ENCODE results near the gene ARHGAP15.

The ARHGAP15 gene

DNA sequence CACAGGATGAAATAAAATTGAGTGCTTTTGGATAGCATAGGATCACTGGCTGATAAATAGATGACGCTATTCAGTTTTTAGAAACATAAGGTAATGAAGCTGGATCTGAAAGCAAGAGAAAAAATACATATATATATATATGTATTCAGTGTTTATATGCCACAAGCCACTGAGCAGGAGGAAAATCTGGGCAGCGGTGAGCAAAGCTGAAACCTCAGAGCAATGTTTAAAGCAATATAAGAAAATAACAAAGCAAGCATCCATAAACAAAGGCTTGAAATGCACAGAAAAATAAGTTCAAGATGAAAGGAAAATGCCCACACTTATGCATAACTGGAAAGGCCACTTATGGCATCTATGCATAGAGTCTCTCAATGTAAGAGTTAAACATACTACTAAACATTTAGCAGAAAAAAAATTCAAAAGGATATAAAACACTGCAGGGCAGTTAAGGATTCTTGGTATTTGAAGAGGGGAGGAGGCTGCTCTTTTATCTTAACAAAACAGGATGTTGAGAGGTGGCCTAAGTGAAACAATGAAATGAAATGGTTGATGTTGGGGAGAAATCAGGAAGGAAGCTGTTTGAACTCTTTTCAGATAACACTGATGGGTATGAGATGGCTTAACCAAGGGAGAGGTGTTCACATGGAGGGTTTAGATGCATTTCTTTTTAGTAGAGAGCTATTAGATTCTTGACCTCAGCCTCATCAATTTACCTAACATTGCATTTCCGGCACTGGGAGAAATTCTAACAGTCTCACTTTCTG, 129.1 kb downstream of the ARHGAP15 start:
- Histone ChIP-seq H3K4me2 (ENCODE audit: low read length) (no peak overlapping the region), H3K9me3 (ENCODE audit: control insufficient read depth, insufficient read depth, low read length) (peaks cover 2% of the 10 kb centered on the region; the same call in 1 of the 2 replicates)

DNA sequence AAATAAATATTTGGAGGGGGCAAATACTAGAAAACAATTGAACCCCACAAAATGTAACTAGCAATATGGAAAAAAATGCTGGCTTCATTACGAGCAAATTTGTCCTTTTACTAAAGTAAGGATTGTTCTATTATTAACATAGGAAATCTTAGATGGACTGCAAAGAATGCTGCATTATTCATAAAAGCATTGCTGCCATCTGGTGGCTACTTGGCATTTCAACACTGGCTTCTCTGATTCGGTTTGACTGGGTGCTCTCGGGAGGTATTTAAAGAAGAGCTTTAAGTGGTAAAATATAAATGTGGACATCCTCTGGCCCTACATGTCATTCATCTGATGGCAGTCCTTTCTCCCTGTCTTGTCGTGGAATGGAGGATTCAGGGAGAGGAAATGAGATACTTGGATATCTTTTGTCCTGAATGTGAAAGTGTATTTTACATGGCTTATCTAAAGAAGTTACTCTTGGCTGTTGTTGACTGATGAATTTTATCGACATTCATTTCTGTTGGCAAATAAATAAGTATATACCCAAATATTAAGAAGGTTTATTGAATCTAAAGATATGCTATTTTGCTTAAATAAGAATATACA, 130.2 kb downstream of the ARHGAP15 start:
- no peaks in the 10 kb centered on the region for H3K79me2 ChIP-seq (ENCODE audit: control insufficient read depth, low read length)
- H3F3A ChIP-seq (ENCODE audit: control insufficient read depth, insufficient read depth) = 0 out of 2 replicates have a peak, but pooled peaks cover 3% of the 10 kb centered on the region
- no peak for TF ChIP-seq EZH2phosphoT487 (IDR thresholded peaks at IDR 0.05; ENCODE audit: borderline replicate concordance, low read length)
- TF ChIP-seq, protein P1, sequence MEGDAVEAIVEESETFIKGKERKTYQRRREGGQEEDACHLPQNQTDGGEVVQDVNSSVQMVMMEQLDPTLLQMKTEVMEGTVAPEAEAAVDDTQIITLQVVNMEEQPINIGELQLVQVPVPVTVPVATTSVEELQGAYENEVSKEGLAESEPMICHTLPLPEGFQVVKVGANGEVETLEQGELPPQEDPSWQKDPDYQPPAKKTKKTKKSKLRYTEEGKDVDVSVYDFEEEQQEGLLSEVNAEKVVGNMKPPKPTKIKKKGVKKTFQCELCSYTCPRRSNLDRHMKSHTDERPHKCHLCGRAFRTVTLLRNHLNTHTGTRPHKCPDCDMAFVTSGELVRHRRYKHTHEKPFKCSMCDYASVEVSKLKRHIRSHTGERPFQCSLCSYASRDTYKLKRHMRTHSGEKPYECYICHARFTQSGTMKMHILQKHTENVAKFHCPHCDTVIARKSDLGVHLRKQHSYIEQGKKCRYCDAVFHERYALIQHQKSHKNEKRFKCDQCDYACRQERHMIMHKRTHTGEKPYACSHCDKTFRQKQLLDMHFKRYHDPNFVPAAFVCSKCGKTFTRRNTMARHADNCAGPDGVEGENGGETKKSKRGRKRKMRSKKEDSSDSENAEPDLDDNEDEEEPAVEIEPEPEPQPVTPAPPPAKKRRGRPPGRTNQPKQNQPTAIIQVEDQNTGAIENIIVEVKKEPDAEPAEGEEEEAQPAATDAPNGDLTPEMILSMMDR (IDR thresholded peaks at IDR 0.05; ENCODE audit: low read depth, low read length, poor library complexity, severe bottlenecking) = peak; percentile 82
- peaks cover 21% of the 10 kb centered on the region for H3K4me1 ChIP-seq (ENCODE audit: control insufficient read depth, low read length)
- H3K9me3 ChIP-seq (ENCODE audit: control insufficient read depth, insufficient read depth, low read length) = peaks cover 2% of the 10 kb centered on the region; the same call in 1 of the 2 replicates
- H3K27ac ChIP-seq (ENCODE audit: low read depth, low read length) = no peak overlapping the region
- H3K9me2 ChIP-seq (replicated peaks; ENCODE audit: control insufficient read depth, low read length) = no peaks in the 10 kb centered on the region
- no peak overlapping the region for H3K4me3 ChIP-seq (ENCODE audit: low read length)
- no peaks in the 10 kb centered on the region for H3K27me3 ChIP-seq (ENCODE audit: control insufficient read depth, low read length)
- no peaks in the 10 kb centered on the region for H4K20me1 ChIP-seq (ENCODE audit: control insufficient read depth, insufficient read depth, low read depth, low read length)
- no peak overlapping the region for H3K4me2 ChIP-seq (ENCODE audit: low read length)
- H3K36me3 ChIP-seq (ENCODE audit: control insufficient read depth, low read length) = 0 out of 2 replicates have a peak, but pooled peaks cover 9% of the 10 kb centered on the region

More for the DNA sequence above, 129.1 kb downstream of the ARHGAP15 start:
- Histone ChIP-seq H3K9me2 (replicated peaks; ENCODE audit: control insufficient read depth, low read length) (no peaks in the 10 kb centered on the region), H3K27ac (ENCODE audit: low read depth, low read length) (no peak overlapping the region), H4K20me1 (ENCODE audit: control insufficient read depth, insufficient read depth, low read depth, low read length) (no peaks in the 10 kb centered on the region), H3K27me3 (ENCODE audit: control insufficient read depth, low read length) (no peaks in the 10 kb centered on the region), H3K4me3 (ENCODE audit: low read length) (no peak overlapping the region), H3K79me2 (ENCODE audit: control insufficient read depth, low read length) (no peaks in the 10 kb centered on the region), H3K4me1 (ENCODE audit: control insufficient read depth, low read length) (peaks cover 21% of the 10 kb centered on the region), H3F3A (ENCODE audit: control insufficient read depth, insufficient read depth) (0 out of 2 replicates have a peak, but pooled peaks cover 3% of the 10 kb centered on the region), H3K36me3 (ENCODE audit: control insufficient read depth, low read length) (0 out of 2 replicates have a peak, but pooled peaks cover 9% of the 10 kb centered on the region)
- TF ChIP-seq, protein P1 (IDR thresholded peaks at IDR 0.05; ENCODE audit: low read depth, low read length, poor library complexity, severe bottlenecking) = no peak
- no peak for TF ChIP-seq EZH2phosphoT487 (IDR thresholded peaks at IDR 0.05; ENCODE audit: borderline replicate concordance, low read length)

DNA sequence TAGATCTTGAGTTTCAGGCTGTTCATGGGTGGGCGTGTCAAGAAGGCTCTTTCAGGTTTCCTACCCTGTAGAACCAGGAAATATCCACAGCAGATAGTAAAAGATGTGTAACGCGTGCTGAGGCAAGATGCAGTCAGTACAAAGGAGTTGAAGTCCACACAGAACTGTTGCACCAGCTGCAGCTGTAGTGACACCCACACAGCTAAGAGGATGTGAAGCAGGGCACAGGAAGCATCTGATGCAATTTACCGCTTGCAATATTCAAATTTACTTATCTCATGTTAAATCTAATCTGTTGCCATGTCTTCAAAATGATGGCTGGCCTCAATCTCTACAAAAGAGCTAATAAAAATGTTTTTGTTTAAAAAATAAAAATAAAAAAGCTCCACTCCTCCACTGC, 132.8 kb downstream of the ARHGAP15 start:
- TF ChIP-seq, protein P1 (IDR thresholded peaks at IDR 0.05; ENCODE audit: low read depth, low read length, poor library complexity, severe bottlenecking) = no peak
- TF ChIP-seq EZH2phosphoT487 (IDR thresholded peaks at IDR 0.05; ENCODE audit: borderline replicate concordance, low read length) = no peak
- H3K9me2 ChIP-seq (replicated peaks; ENCODE audit: control insufficient read depth, low read length) = no peaks in the 10 kb centered on the region
- H3K4me3 ChIP-seq (ENCODE audit: low read length) = peak overlapping the region; percentile 34
- peaks cover 21% of the 10 kb centered on the region for H3K4me1 ChIP-seq (ENCODE audit: control insufficient read depth, low read length)
- H3K9me3 ChIP-seq (ENCODE audit: control insufficient read depth, insufficient read depth, low read length) = peaks cover 2% of the 10 kb centered on the region; the same call in 1 of the 2 replicates
- peak overlapping the region; percentile 36 for H3K27ac ChIP-seq (ENCODE audit: low read depth, low read length)
- 0 out of 2 replicates have a peak, but pooled peaks cover 9% of the 10 kb centered on the region for H3K36me3 ChIP-seq (ENCODE audit: control insufficient read depth, low read length)
- H3F3A ChIP-seq (ENCODE audit: control insufficient read depth, insufficient read depth) = 0 out of 2 replicates have a peak, but pooled peaks cover 3% of the 10 kb centered on the region
- H4K20me1 ChIP-seq (ENCODE audit: control insufficient read depth, insufficient read depth, low read depth, low read length) = no peaks in the 10 kb centered on the region
- H3K27me3 ChIP-seq (ENCODE audit: control insufficient read depth, low read length) = no peaks in the 10 kb centered on the region
- peak overlapping the region; percentile 52 for H3K4me2 ChIP-seq (ENCODE audit: low read length)
- H3K79me2 ChIP-seq (ENCODE audit: control insufficient read depth, low read length) = no peaks in the 10 kb centered on the region
